Measurements from ENCODE around the gene ZNF791. TPM values are rescaled to one million over a fixed set of nuclear protein-coding genes. Genes with fewer than 3 reads are reported as not detected.

ZNF791 gene
- total RNA-seq, 2 donors from 2014 or later = 23.2 to 32.1 TPM

- no peak for DNase-seq
- H3K4me1 ChIP-seq (ENCODE audit: control insufficient read depth, insufficient read depth, low read length) = no peaks in the 10 kb centered on the region
- H3K36me3 ChIP-seq (ENCODE audit: control insufficient read depth, insufficient read depth, low read length) = peaks cover 13% of the 10 kb centered on the region
- H3K36me3 Mint-ChIP-seq (ENCODE audit: low read depth) = peaks cover 38% of the 10 kb centered on the region
- no peaks in the 10 kb centered on the region for H3K4me1 Mint-ChIP-seq
- H3K27ac ChIP-seq (ENCODE audit: low read depth, low read length) = no peak overlapping the region
- TF ChIP-seq CTCF (conservative IDR thresholded peaks at IDR 0.05) = no peak
- H3K27me3 ChIP-seq (ENCODE audit: control insufficient read depth, insufficient read depth, low read length, poor library complexity, severe bottlenecking) = no peaks in the 10 kb centered on the region
- H3K9ac ChIP-seq (ENCODE audit: extremely low read depth, low read length, poor library complexity, severe bottlenecking) = no peak overlapping the region
- H3K27ac Mint-ChIP-seq = no peak overlapping the region
- no peaks in the 10 kb centered on the region for H3K27me3 Mint-ChIP-seq (ENCODE audit: insufficient read depth)
- peak overlapping the region; percentile 45 for H3K4me3 ChIP-seq (ENCODE audit: low read length)
- no peaks in the 10 kb centered on the region for H3K9me3 Mint-ChIP-seq
- H3K4me3 Mint-ChIP-seq = no peak overlapping the region
- 43 to 73% methylated on average over 23 to 38 of the region's 38 CpGs for WGBS, 2 experiments (ENCODE audit: insufficient coverage in 1 of 2, insufficient read length in 1 of 2)
- H3K9me3 ChIP-seq (ENCODE audit: control insufficient read depth, low read length) = no peaks in the 10 kb centered on the region
Measured at GRCh38 chr19:12596927-12597548, 13.7 kb upstream of the ZNF791 start.

GRCh38 chr19:12597594-12597993 lies 13.1 kb upstream of the ZNF791 start:
- no peak overlapping the region for H3K9ac ChIP-seq (ENCODE audit: extremely low read depth, low read length, poor library complexity, severe bottlenecking)
- no peak overlapping the region for H3K27ac ChIP-seq (ENCODE audit: low read depth, low read length)
- WGBS, 2 experiments (ENCODE audit: insufficient coverage in 1 of 2, insufficient read length in 1 of 2) = 93 to 95% methylated on average over 8 to 10 of the region's 11 CpGs
- no peaks in the 10 kb centered on the region for H3K9me3 Mint-ChIP-seq
- no peak for TF ChIP-seq CTCF (conservative IDR thresholded peaks at IDR 0.05)
- no peak overlapping the region for H3K4me3 Mint-ChIP-seq
- H3K27me3 Mint-ChIP-seq (ENCODE audit: insufficient read depth) = no peaks in the 10 kb centered on the region
- no peak for DNase-seq
- H3K27ac Mint-ChIP-seq = no peak overlapping the region
- no peaks in the 10 kb centered on the region for H3K4me1 Mint-ChIP-seq
- H3K36me3 ChIP-seq (ENCODE audit: control insufficient read depth, insufficient read depth, low read length) = peaks cover 12% of the 10 kb centered on the region
- H3K4me1 ChIP-seq (ENCODE audit: control insufficient read depth, insufficient read depth, low read length) = no peaks in the 10 kb centered on the region
- no peaks in the 10 kb centered on the region for H3K27me3 ChIP-seq (ENCODE audit: control insufficient read depth, insufficient read depth, low read length, poor library complexity, severe bottlenecking)
- no peak overlapping the region for H3K4me3 ChIP-seq (ENCODE audit: low read length)
- no peaks in the 10 kb centered on the region for H3K9me3 ChIP-seq (ENCODE audit: control insufficient read depth, low read length)
- H3K36me3 Mint-ChIP-seq (ENCODE audit: low read depth) = peaks cover 38% of the 10 kb centered on the region

GRCh38 chr19:12603714-12604113 lies 7.0 kb upstream of the ZNF791 start:
- DNase-seq = no peak
- H3K27me3 ChIP-seq (ENCODE audit: control insufficient read depth, insufficient read depth, low read length, poor library complexity, severe bottlenecking) = no peaks in the 10 kb centered on the region
- Mint-ChIP-seq H3K36me3 (ENCODE audit: low read depth) (peaks cover 48% of the 10 kb centered on the region), H3K4me1 (no peaks in the 10 kb centered on the region), H3K27me3 (ENCODE audit: insufficient read depth) (no peaks in the 10 kb centered on the region), H3K27ac (no peak overlapping the region), H3K4me3 (no peak overlapping the region), H3K9me3 (no peaks in the 10 kb centered on the region)
- no peak overlapping the region for H3K9ac ChIP-seq (ENCODE audit: extremely low read depth, low read length, poor library complexity, severe bottlenecking)
- H3K9me3 ChIP-seq (ENCODE audit: control insufficient read depth, low read length) = no peaks in the 10 kb centered on the region
- no peak overlapping the region for H3K4me3 ChIP-seq (ENCODE audit: low read length)
- WGBS, 2 experiments (ENCODE audit: insufficient coverage in 1 of 2, insufficient read length in 1 of 2) = 100% methylated on average over 1 of the region's 1 CpG
- H3K4me1 ChIP-seq (ENCODE audit: control insufficient read depth, insufficient read depth, low read length) = no peaks in the 10 kb centered on the region
- H3K36me3 ChIP-seq (ENCODE audit: control insufficient read depth, insufficient read depth, low read length) = peaks cover 36% of the 10 kb centered on the region
- no peak overlapping the region for H3K27ac ChIP-seq (ENCODE audit: low read depth, low read length)
- no peak for TF ChIP-seq CTCF (conservative IDR thresholded peaks at IDR 0.05)
